DMS153 treated with DMSO at 0.1 percent for 48 hours (cell line): ENCODE data around the gene AGAP1.
"Not testable (repeated sequence)": the region's sequence is repeated elsewhere in the genome, so short reads cannot be mapped to it uniquely, and the experiment has no call there.

Experiments
- DNase-seq: peaks from one replicate; lab custom pipeline; 2025; ENCODE audit not compliant: unreplicated experiment; lab: John Stamatoyannopoulos, UW

Gene AGAP1

DNA sequence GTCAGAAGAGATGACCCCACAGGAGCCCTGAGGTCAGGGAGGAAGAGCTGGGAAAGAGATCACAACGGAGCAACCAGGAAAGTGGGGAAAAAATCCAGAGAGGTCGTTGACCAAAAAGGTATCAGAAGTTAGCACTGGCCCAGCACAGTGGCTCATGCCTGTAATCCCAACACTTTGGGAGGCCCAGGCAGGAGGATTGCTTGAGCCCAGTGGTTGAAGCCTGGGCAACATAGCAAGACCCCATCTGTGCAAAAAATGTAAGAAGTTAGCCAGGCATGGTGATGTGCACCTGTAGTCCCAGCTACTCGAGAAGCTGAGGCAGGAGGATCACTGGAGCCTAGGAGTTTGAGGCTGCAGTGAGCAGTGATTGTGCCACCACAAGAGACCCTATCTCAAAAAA lies 552.9 kb downstream of the AGAP1 start:
- DNase-seq = no peak

- no peak for DNase-seq
These were observed 553.3 kb downstream of the AGAP1 start for GRCh38 chr2:236047176-236047575.

DNA sequence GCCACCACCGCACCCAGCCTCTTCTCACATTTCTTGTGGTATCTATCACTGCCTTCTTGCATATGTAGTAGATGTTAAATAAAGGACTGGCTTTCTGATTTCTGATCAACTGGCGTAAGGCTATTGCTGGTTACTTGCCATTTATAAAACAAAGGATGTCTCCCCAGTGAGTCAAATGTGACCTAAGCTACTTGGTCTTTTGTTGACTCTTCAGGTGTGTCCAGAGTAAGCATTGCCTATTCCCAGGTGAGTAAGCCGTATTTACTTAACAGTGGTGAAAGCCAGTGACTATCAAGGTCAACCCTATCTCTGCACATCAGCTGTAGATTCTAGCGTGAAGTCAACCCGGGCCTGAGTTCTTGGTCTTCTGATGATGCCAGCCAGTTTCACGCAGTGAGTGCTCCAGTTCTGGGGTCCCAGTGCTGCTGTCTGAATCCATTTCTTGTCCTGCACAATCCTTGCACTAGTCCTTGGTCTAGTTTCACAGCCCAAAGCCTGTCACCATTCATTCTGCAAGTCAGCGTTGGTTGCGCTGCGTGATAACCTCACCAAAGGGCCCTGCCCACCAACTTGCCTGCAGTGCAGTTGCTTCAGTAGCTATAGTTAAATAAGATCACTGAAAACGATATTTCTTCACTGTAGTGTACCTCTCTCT lies 554.2 kb downstream of the AGAP1 start:
- peak; percentile 30 for DNase-seq

DNA sequence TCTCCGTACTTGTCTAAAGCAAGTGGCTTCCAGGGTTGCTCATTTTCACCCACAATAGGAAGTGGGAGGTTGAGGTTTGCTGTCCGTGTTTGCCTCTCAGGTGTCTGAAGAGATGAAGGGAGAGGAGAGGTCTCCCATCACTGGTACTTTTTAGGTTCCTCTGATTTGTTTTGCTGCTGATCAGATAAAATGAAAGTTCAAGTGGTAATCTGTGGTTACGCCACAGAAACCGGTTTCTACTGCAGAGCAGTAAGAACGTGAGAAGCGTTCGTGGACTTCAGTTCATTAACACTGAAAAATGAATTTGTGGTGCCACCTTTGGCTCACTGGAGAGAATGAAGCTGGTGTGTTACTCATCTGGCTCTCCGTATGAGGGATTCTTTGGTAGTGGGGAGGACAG lies 556.1 kb downstream of the AGAP1 start:
- DNase-seq = no peak

DNA sequence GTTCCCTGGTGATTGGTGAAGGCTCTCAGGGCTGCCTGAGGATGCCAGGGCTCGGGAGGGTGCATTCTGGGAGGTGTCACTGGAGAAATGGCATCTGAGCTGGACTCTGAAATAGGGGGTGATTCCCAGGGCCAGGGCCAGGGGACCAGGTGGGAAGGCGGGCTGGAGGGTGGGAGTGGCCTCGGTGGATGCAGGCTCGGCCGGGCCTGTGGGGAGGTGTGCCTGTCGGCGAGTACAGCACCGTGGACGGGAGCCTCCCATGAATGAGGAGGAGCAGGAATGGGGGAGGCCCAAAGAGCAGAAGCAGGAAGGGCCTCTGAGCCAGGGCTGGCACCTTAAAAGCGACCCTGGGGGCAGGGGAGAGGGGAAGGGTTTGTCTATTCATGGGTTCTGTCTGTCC lies 557.5 kb downstream of the AGAP1 start:
- no peak for DNase-seq

DNA sequence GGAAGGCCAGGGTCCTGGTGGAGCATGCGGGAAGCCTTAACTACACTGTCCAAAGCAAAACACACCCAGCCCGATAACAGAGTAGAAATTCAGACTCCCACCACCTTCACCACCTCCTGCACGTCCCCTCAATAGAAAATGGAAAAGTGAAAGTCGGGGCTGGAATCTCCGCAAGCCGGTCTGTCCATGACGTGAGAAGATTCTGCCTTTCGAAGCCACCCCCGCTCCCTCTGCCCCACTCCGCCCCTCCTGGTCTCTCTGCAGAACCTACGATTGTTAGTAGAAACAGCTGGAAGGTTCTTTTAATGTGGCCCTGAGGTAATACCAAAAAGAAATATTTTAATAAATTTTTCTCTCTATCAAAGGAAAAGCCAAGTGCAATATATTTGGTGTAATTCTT lies 558.0 kb downstream of the AGAP1 start:
- no peak for DNase-seq

DNA sequence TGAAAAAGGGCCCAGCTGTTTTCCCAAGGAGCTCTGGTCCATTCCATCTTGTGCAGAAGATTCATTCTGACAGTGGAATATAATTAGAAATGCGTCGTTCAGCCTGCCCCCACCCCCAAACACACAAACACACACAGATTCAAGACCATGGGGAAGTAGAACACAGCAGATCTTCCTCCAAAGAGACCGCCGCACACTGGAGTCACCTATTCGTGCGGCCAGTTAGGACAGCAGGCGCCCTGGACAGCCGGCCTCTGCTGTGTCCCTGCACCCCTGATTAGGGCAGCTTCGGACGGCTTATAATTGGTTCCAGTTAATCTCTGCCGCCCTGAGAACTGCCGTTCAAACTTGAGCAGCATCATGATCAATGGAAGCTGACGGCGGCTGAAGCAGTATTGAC lies 558.4 kb downstream of the AGAP1 start:
- no peak for DNase-seq

DNA sequence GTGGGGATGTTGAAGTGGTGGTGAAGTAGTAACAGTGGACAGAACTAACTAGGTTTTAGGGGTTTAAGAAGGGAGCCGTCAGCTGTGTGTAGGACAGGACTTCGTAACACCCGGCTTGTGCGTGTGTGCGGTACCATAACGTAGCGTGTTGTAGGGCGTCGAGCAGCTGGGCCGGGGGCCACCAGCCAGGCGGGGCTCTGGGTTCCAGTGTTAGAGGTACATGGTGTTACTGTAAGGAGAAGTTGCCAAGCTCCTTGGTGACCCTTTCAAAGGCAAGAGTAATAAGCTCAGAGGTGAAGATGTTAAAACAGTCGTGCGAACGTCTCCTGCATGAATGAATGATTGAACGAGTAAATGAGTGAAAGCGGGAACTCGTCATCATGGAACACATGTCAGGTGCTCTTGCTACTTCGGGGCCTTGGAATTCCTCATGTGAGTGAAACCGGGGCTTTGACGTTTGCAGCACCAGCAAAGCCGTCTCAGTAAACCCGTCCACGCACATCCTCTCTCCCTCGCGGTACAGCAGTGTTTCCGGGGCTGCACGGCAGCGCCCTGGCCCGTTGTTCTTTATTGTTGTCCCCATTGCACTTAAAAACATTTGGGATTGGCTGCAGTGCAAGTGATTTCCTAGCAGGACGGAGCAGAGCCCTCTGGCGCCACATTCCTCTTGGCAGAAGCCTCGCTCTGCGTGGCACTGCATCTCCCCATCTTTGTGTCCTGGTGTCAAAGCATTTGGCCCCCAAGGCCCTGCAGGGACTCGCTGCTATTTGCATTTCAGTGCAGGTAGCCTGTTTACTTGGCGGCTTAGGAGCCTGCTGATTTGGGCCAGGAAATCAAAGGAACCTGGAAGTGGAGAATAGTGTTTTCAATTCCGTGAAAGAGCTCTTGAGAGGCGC lies 559.3 kb downstream of the AGAP1 start:
- no peak for DNase-seq

DNA sequence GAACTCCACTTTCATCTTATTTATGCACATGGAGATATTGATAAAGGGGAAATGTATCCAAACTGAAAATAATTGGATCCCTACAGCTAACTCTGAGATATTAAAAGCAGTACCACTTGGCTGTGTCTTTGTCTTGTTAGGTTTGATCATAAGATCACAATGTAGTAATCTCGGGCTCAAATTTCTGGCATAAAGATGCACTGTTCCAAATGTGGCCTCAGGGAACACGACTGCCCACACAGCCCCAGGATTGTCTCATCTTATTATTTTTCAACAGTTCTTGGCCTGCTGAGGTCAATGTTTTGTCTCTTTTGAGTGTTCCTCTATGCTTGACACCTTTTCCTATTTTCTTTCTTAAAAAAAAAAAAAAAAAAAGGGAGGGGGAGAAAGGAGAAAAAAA lies 560.3 kb downstream of the AGAP1 start:
- no peak for DNase-seq

DNA sequence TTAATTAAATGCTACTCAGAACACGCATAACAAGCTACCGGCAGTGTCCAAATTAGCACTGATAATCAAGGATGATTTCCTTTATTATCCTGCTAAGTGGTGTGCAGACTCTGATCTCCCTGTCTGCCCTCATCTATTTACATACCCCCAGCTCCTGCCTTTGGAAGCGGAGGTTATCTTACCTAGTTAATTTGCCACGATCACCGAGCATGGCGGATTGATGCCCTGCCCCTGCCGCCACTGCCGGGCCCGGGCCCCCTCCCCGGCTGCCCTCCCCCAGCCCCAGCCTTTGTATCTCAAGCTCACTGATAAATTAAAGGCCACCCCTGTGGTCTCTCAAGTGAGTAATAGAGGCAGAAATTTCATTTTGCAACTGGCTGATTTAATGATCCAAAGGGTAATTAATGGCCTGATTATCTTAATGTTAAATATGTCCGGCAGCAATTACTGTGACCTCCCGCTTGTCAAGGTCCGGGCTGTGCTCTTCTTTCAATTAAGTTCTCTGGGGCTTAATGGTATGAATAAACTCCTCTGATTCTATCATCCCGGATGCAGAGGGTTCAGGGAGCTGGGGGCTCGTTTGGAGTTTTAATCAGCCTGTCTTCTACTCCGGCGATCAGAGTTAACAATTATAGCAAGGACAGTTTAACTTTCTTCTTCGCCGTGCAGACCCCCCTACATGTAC lies 560.9 kb downstream of the AGAP1 start:
- DNase-seq = no peak

GRCh38 chr2:236055471-236055870 lies 561.6 kb downstream of the AGAP1 start:
- DNase-seq = no peak

- DNase-seq = no peak
These were observed 562.3 kb downstream of the AGAP1 start for GRCh38 chr2:236056141-236056540.

DNA sequence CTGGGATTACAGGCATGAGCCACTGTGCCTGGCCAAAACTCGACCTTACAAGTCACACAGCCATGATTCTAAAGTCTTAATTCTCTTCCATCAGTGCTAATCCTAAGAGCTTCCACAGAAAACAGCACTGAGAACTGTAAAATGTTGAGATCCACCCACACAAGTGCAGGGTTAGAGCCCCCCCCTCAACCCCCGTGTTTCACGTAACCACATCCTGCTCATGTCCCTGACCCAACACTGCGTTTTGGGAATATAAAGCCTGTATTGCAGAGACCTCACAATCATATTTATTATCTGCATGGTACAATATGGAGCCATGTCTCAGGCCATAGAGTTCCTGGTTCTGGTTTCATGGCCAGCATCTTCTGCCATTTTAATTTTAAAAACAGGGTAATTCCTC lies 563.5 kb downstream of the AGAP1 start:
- DNase-seq = no peak

- no peak for DNase-seq
These were observed 567.7 kb downstream of the AGAP1 start for GRCh38 chr2:236061497-236061896.

DNA sequence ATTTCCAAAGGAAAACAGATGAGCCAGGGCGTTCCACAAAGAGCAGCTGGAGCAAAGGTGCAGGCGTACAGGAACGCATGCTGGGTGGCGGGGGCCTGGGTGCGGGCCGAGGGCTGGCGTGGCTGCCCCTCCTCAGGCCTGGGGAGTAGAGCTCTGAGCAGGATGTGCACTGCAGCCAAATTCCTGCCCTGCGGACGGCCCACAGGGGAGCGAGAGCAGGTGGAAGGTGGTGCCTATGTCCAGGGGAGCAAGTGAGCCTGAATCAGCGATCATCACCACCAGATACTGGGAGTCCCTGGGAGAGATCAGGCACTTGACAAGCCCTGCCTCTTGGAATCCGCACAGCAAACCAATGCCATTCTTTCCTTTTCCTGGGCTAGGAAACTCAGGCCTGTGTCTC lies 568.1 kb downstream of the AGAP1 start:
- no peak for DNase-seq

DNA sequence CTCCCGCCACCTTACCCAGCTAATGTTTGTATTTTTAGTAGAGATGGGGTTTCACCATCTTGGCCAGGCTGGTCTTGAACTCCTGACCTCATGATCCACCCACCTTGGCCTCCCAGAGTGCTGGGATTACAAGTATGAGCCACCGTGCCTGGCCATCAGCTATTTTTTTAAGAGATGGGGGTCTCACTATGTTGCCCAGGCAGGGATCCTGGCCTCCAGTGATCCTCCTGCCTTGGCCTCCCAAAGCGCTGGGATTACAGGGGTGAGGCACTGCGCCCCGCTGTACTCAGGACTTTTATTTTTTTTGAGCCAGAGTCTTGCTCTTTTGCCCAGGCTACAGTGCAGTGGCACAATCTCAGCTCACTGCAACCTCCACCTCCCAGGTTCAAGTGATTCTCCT lies 569.0 kb downstream of the AGAP1 start:
- not testable (repeated sequence) for DNase-seq

DNA sequence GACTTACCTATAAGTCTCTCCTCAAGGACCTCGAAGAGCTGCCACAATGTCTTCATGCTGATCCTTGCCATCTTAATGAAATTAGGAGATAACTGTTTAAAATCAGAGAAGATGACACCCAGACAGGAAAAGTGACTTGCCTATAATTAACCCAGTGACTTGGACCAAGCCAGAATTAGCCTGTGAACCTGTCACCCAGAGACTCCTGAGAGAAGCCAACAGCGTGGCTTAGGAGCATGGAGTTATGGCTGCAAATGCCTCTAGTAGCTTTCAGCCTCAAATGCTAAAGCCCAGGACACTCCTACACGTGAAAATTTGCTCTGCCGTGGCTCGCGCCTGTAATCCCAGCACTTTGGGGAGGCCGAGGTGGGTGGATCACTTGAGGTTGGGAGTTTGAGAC lies 570.2 kb downstream of the AGAP1 start:
- no peak for DNase-seq

GRCh38 chr2:236065314-236066160 lies 571.7 kb downstream of the AGAP1 start:
- no peak for DNase-seq

DNA sequence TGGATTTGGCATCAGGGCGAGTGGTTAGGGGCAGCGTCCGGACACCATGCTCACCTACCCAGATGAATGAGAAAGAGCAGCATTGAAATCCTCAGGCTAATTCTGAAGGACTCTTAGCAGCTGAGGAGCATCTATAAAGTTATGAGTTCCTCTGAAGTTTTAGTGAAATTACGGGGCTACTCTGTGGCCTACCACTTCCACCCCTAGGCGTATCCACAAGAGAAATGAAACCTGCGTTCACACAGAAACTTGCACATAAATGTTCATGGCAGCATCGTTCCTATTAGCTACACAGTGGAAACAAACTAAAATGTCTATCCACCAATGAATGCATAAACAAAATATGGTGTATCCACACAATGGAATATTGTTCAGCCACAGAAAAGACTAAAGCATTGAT lies 576.4 kb downstream of the AGAP1 start:
- no peak for DNase-seq

DNA sequence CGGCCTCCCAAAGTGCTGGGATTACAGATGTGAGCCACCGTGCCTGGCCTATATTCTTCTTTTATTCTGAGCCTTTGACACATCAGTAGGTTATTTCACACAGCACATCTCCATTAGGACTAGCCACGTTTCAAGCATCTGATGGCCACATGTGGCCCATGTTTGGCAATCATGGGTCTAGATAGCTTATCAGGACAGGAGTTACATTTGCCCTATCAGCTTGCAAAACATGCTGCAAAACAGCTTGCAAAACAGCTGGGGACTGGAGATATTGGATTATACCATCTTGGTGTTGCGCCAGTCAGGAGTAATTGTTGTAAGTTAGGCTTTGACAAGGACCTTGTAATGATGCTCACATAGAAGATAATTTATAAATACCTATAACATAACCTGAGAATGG lies 579.4 kb downstream of the AGAP1 start:
- no peak for DNase-seq
